B cell (primary cell): ENCODE data around the gene SRR. TPM values are rescaled to one million over a fixed set of nuclear protein-coding genes. Genes with fewer than 3 reads are reported as not detected.

Experiments
- ATAC-seq: fragments of 200-7000 bp; cut with Tn5 transposase; one replicate; pipeline ENCODE4 v1.10.0; 2021; ENCODE audit warnings: low read depth, mild to moderate bottlenecking, moderate number of reproducible peaks, moderate library complexity
- CTCF ChIA-PET: fragments of 350-600 bp; sonication (Branson Sonifier 250); formaldehyde crosslinking; loops from one replicate; lab custom pipeline; 2021; ENCODE audit warnings: antibody characterized with exemption, inconsistent platforms; lab: Charles Lee
- POLR2A ChIA-PET: fragments of 350-600 bp; sonication (Branson Sonifier 250); formaldehyde crosslinking; loops from one replicate; lab custom pipeline; 2021; ENCODE audit warnings: antibody characterized with exemption; lab: Charles Lee
- DNase-seq: peaks from one replicate; pipeline ENCODE4 v3.0.0; 2013
- H2AFZ ChIP-seq: 2 replicates; pipeline ENCODE4 v1.6.1; 2012; ENCODE audit warnings: mild to moderate bottlenecking, low read depth, low read length; ENCODE audit not compliant: insufficient read depth, poor library complexity, severe bottlenecking
- H3K27ac ChIP-seq, 2 donors: 1 replicate in 1 of 2; 2 replicates in 1 of 2; pipeline ENCODE4 v1.5.1; 2012 to 2013; ENCODE audit warnings: low read length in 2 of 2, mild to moderate bottlenecking in 2 of 2, moderate library complexity in 1 of 2
- H3K27me3 ChIP-seq, 4 experiments: fragments of 200-600 bp in 1 of 4; sonication (generic) in 1 of 4; replicated peaks in 1 of 4; 1 replicate in 2 of 4; 2 replicates in 2 of 4; pipeline versions ENCODE4 v1.6.1 to v1.7.0; 2013 to 2016; ENCODE audit warnings: low read length in 3 of 4, mild to moderate bottlenecking in 2 of 4, mixed read lengths in 1 of 4, moderate library complexity in 1 of 4; ENCODE audit not compliant: insufficient read depth in 4 of 4, control insufficient read depth in 3 of 4; ENCODE audit errors: control extremely low read depth in 1 of 4
- H3K36me3 ChIP-seq, 2 experiments: replicated peaks in 1 of 2; 1 replicate in 1 of 2; 2 replicates in 1 of 2; pipeline versions ENCODE4 v1.6.1 to v1.7.1; 2013; ENCODE audit warnings: low read length in 1 of 2; ENCODE audit not compliant: insufficient read depth in 2 of 2, control insufficient read depth in 1 of 2; ENCODE audit errors: control extremely low read depth in 1 of 2, extremely low read depth in 1 of 2
- H3K4me1 ChIP-seq, 2 donors: fragments of 200-600 bp in 1 of 2; sonication (generic) in 1 of 2; 1 replicate in 1 of 2; 2 replicates in 1 of 2; pipeline versions ENCODE4 v1.5.1 to v1.6.1; 2013 to 2017; ENCODE audit warnings: low read length in 2 of 2; ENCODE audit not compliant: control insufficient read depth in 2 of 2, insufficient read depth in 2 of 2
- H3K4me2 ChIP-seq: replicated peaks from 2 replicates; pipeline ENCODE3; 2012; ENCODE audit warnings: mild to moderate bottlenecking, low read depth, low read length; ENCODE audit not compliant: poor library complexity, severe bottlenecking
- H3K4me3 ChIP-seq, 5 experiments: fragments of 200-600 bp in 1 of 5; sonication (generic) in 1 of 5; 1 replicate in 3 of 5; 2 replicates in 2 of 5; pipeline versions ENCODE4 v1.5.1 to v1.7.0; 2011 to 2016; ENCODE audit warnings: low read length in 4 of 5, mild to moderate bottlenecking in 4 of 5, low read depth in 2 of 5, control low read depth in 1 of 5, moderate library complexity in 1 of 5; ENCODE audit not compliant: insufficient read depth in 1 of 5; ENCODE audit errors: control extremely low read depth in 1 of 5, extremely low read depth in 1 of 5
- H3K79me2 ChIP-seq: fragments of 200-600 bp; sonication (generic); one replicate; pipeline ENCODE4 v1.6.0; 2016; ENCODE audit warnings: low read length; ENCODE audit not compliant: control insufficient read depth, insufficient read depth
- H3K9ac ChIP-seq: fragments of 200-600 bp; sonication (generic); 2 replicates; pipeline ENCODE4 v1.6.1; 2017; ENCODE audit warnings: mild to moderate bottlenecking, low read length, moderate library complexity
- H3K9me3 ChIP-seq, 3 donors: one replicate each; pipeline versions ENCODE4 v1.6.1 to v1.7.1; 2013; ENCODE audit warnings: low read length in 2 of 3; ENCODE audit not compliant: control insufficient read depth in 2 of 3, insufficient read depth in 1 of 3; ENCODE audit errors: control extremely low read depth in 1 of 3
- H4K20me1 ChIP-seq: 2 replicates; pipeline ENCODE4 v1.6.0; 2012; ENCODE audit warnings: mild to moderate bottlenecking, low read length; ENCODE audit not compliant: insufficient read depth, control insufficient read depth, poor library complexity, severe bottlenecking
- H3K27ac Mint-ChIP-seq: one replicate; pipeline ENCODE4 v1.8.0; 2021; ENCODE audit warnings: mixed read lengths
- H3K27me3 Mint-ChIP-seq: one replicate; pipeline ENCODE4 v1.8.0; 2021; ENCODE audit warnings: mixed read lengths
- H3K4me1 Mint-ChIP-seq: one replicate; pipeline ENCODE4 v1.8.0; 2021; ENCODE audit warnings: mixed read lengths
- H3K4me3 Mint-ChIP-seq: one replicate; pipeline ENCODE4 v1.8.0; 2021; ENCODE audit warnings: mixed read lengths
- H3K9me3 Mint-ChIP-seq: one replicate; pipeline ENCODE4 v1.8.0; 2022; ENCODE audit warnings: mixed read lengths; ENCODE audit not compliant: insufficient read depth
- EZH2 ChIP-seq: IDR thresholded peaks from 2 replicates; pipeline ENCODE4 v1.6.1; 2012; ENCODE audit warnings: borderline replicate concordance, low read depth, mild to moderate bottlenecking, moderate library complexity, low read length; ENCODE audit not compliant: insufficient read depth, poor library complexity, severe bottlenecking
- WGBS: methylation state at CpG from one replicate; pipeline ENCODE4 v1.1.5; 2013; ENCODE audit warnings: missing lambda C conversion rate; ENCODE audit not compliant: insufficient coverage; 5-methylcytosine and 5-hydroxymethylcytosine counted together
- intact Hi-C: fragments of 100-400 bp; cut with micrococcal nuclease; formaldehyde crosslinking; loops from one replicate; pipeline ENCODE4 v1.10.0; 2022
- polyA plus RNA-seq: library from polyadenylated mRNA; depleted of rRNA; stranded (reverse); fragments of >200 nt; gene quantifications from 2 replicates; pipeline ENCODE4 v1.2.3, GENCODE V29; 2012
- total RNA-seq, 2 donors: library from RNA; stranded (reverse); fragments of 120-200 nt in 1 of 2; gene quantifications; 1 replicate in 1 of 2; 2 replicates in 1 of 2; pipeline versions ENCODE4 v1.2.3 to v1.2.4, GENCODE V29; 2013 to 2022
- TF ChIP-seq, protein P1 (sequence below): fragments of 200-600 bp; IDR thresholded peaks from one replicate; pipeline ENCODE4 v1.8.0; 2022; ENCODE audit warnings: antibody characterized with exemption, mild to moderate bottlenecking

SRR gene
- total and polyA plus RNA-seq, 2 donors (not counting 1 experiment from before 2014, with no cell fraction given), result 2.6 to 5.1 TPM

DNA sequence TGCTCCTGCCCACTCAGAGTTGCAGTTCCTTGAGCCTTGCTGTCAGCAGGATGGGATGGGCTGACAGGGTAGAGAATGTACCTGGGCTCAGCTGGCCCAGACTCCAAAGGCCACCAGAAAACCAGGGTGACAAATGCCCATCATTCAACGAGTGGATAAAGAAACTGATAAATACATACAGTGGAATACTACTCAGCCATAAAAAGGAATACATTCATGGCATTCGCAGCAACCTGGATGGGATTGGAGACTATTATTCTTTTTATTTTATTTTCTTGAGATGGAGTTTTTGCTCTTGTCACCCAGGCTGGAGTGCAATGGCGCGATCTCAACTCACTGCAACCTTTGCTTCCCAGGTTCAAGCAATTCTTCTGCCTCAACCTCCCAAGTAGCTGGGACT lies 53.5 kb downstream of the SRR start:
- no peaks in the 10 kb centered on the region for H3K27me3 Mint-ChIP-seq
- ATAC-seq (no peak), DNase-seq (no peak)
- Histone ChIP-seq H3K4me3 (no peak overlapping the region), H3K27me3 (no peaks in the 10 kb centered on the region), H3K9ac (no peak overlapping the region), H3K4me1 (no peaks in the 10 kb centered on the region), H2AFZ (no peak overlapping the region), H3K9me3 (no peaks in the 10 kb centered on the region), H4K20me1 (peaks cover 6% of the 10 kb centered on the region), H3K4me2 (no peak overlapping the region), H3K27ac (no peak overlapping the region), H3K36me3 (no peaks in the 10 kb centered on the region), H3K79me2 (peaks cover 7% of the 10 kb centered on the region)
- 100% methylated on average over 2 of the region's 4 CpGs for WGBS
- H3K9me3 Mint-ChIP-seq, result no peaks in the 10 kb centered on the region
- H3K4me1 Mint-ChIP-seq, result peaks cover 4% of the 10 kb centered on the region
- ChIA-PET POLR2A (no interaction called here), CTCF (interaction anchor here (1.8 kb wide), 1 partner anchor 25 kb away, joined by 5 read pairs; no protein-coding TSS in a partner anchor)
- intact Hi-C loops, result no loop called here
- H3K4me3 Mint-ChIP-seq, result no peak overlapping the region
- no peak for TF ChIP-seq EZH2
- TF ChIP-seq, protein P1, sequence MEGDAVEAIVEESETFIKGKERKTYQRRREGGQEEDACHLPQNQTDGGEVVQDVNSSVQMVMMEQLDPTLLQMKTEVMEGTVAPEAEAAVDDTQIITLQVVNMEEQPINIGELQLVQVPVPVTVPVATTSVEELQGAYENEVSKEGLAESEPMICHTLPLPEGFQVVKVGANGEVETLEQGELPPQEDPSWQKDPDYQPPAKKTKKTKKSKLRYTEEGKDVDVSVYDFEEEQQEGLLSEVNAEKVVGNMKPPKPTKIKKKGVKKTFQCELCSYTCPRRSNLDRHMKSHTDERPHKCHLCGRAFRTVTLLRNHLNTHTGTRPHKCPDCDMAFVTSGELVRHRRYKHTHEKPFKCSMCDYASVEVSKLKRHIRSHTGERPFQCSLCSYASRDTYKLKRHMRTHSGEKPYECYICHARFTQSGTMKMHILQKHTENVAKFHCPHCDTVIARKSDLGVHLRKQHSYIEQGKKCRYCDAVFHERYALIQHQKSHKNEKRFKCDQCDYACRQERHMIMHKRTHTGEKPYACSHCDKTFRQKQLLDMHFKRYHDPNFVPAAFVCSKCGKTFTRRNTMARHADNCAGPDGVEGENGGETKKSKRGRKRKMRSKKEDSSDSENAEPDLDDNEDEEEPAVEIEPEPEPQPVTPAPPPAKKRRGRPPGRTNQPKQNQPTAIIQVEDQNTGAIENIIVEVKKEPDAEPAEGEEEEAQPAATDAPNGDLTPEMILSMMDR, result no peak
- H3K27ac Mint-ChIP-seq, result no peak overlapping the region

DNA sequence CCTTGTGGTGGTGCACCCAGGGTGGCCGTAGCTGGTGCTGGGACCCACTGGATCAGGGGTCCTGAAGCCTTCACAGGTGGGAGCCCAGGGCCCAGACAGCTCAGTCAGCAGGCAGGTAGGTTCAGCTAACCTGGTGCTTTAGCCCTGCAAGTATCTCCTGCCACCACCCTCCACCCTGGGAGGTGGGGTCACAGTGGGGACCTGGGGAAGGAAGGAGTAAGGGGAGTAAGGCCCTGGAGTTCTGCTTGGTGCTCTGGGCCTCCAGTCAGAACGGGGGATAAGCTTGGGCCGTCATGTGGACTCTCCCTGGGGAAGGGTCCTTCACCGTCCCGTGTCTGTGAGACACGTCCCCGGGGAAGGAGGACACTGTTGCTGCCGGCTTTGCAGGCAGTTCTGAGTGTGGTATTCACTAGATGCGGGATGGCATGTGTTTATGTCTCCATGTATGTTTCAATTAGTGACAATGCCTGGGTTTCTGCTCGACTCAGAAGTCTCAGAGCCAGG lies 54.2 kb downstream of the SRR start:
- Histone ChIP-seq H3K27me3 (no peaks in the 10 kb centered on the region), H4K20me1 (peaks cover 6% of the 10 kb centered on the region), H3K4me1 (no peaks in the 10 kb centered on the region), H3K9ac (no peak overlapping the region), H3K27ac (no peak overlapping the region), H3K4me2 (no peak overlapping the region), H3K9me3 (no peaks in the 10 kb centered on the region), H3K79me2 (peaks cover 6% of the 10 kb centered on the region), H3K4me3 (no peak overlapping the region), H3K36me3 (peaks cover 0 to 6% of the 10 kb centered on the region in 2 experiments), H2AFZ (no peak overlapping the region)
- no peak for DNase-seq
- peaks cover 4% of the 10 kb centered on the region for H3K4me1 Mint-ChIP-seq
- WGBS, result 95% methylated on average over 10 of the region's 10 CpGs
- POLR2A ChIA-PET, result no interaction called here
- TF ChIP-seq, protein P1, result no peak
- TF ChIP-seq EZH2, result no peak
- H3K27ac Mint-ChIP-seq, result no peak overlapping the region
- H3K27me3 Mint-ChIP-seq, result no peaks in the 10 kb centered on the region
- no peak for ATAC-seq
- H3K4me3 Mint-ChIP-seq, result no peak overlapping the region
- intact Hi-C loops, result no loop called here
- H3K9me3 Mint-ChIP-seq, result no peaks in the 10 kb centered on the region
- CTCF ChIA-PET, result interaction anchor here (1.8 kb wide), 1 partner anchor 25 kb away, joined by 5 read pairs; no protein-coding TSS in a partner anchor
